A673 (cell line): Measurements from ENCODE around the gene BBX. TPM values are rescaled to one million over a fixed set of nuclear protein-coding genes. Genes with fewer than 3 reads are reported as not detected.

Source experiments
- BruUV-seq: library from RNA; stranded (reverse); fragments of 400-500 nt; replicated peaks from 2 replicates; lab custom pipeline; 2021; lab: Mats Ljungman, UMichigan
- CTCF ChIA-PET: fragments of 300-600 bp; sonication (Branson Sonifier 250); formaldehyde crosslinking; loops from one replicate; lab custom pipeline; 2022; ENCODE audit warnings: antibody characterized with exemption; lab: Charles Lee
- POLR2A ChIA-PET: fragments of 300-600 bp; sonication (Branson Sonifier 250); formaldehyde crosslinking; loops from one replicate; lab custom pipeline; 2022; ENCODE audit warnings: antibody characterized with exemption; ENCODE audit not compliant: low non-redundant PET; lab: Charles Lee
- DNase-seq: peaks from one replicate; pipeline ENCODE4 v3.0.0-alpha.2; 2015; ENCODE audit warnings: low spot score
- H3K27ac ChIP-seq: fragments of 200-600 bp; sonication (generic); 2 replicates; pipeline ENCODE4 v1.5.1; 2016; ENCODE audit warnings: mixed run types, low read depth, mild to moderate bottlenecking, mixed read lengths, antibody characterized with exemption, low read length; ENCODE audit not compliant: poor library complexity, severe bottlenecking
- H3K27me3 ChIP-seq: fragments of 200-600 bp; sonication (generic); replicated peaks from 2 replicates; pipeline ENCODE4 v1.6.1; 2017; ENCODE audit warnings: mixed run types, low read depth, mild to moderate bottlenecking, mixed read lengths, antibody characterized with exemption, low read length; ENCODE audit not compliant: insufficient read depth, poor library complexity
- H3K36me3 ChIP-seq: fragments of 200-600 bp; sonication (generic); 2 replicates; pipeline ENCODE4 v1.6.1; 2016; ENCODE audit warnings: mixed run types, mild to moderate bottlenecking, mixed read lengths, antibody characterized with exemption, low read length; ENCODE audit not compliant: insufficient read depth, poor library complexity, severe bottlenecking
- H3K4me1 ChIP-seq: fragments of 200-600 bp; sonication (generic); 2 replicates; pipeline ENCODE4 v1.6.1; 2017; ENCODE audit warnings: mixed run types, mild to moderate bottlenecking, mixed read lengths, antibody characterized with exemption, low read length; ENCODE audit not compliant: insufficient read depth, poor library complexity, severe bottlenecking
- H3K4me3 ChIP-seq: fragments of 200-600 bp; sonication (generic); 2 replicates; pipeline ENCODE4 v1.5.1; 2016; ENCODE audit warnings: low read depth, mixed run types, mild to moderate bottlenecking, mixed read lengths, low read length; ENCODE audit not compliant: poor library complexity, severe bottlenecking
- H3K9me3 ChIP-seq: fragments of 200-600 bp; sonication (generic); 2 replicates; pipeline ENCODE4 v1.6.1; 2016; ENCODE audit warnings: mixed run types, low read depth, mild to moderate bottlenecking, mixed read lengths, antibody characterized with exemption, low read length; ENCODE audit not compliant: poor library complexity, severe bottlenecking
- EZH2 ChIP-seq: fragments of 200-600 bp; sonication (generic); IDR thresholded peaks from 2 replicates; pipeline ENCODE4 v1.6.1; 2017; ENCODE audit warnings: borderline replicate concordance, low read depth, mild to moderate bottlenecking, mixed read lengths, antibody characterized with exemption, low read length; ENCODE audit not compliant: poor library complexity, severe bottlenecking
- intact Hi-C: fragments of 100-400 bp; cut with micrococcal nuclease; formaldehyde crosslinking; loops from one replicate; pipeline ENCODE4 v1.10.0; 2022; ENCODE audit not compliant: unreplicated experiment
- total RNA-seq: library from RNA; stranded (reverse); gene quantifications from 2 replicates; pipeline ENCODE4 v1.2.3, GENCODE V29; 2021
- TF ChIP-seq, protein P1 (sequence below): fragments of 300-800, 200-600 bp; sonication (generic); conservative IDR thresholded peaks from 2 replicates; pipeline ENCODE4 v1.5.1; 2017; ENCODE audit warnings: low read depth, mild to moderate bottlenecking, antibody characterized with exemption, low read length, moderate library complexity, mixed read lengths

The BBX gene
- total RNA-seq, 1 experiment from 2014 or later = 28.9 TPM

DNA sequence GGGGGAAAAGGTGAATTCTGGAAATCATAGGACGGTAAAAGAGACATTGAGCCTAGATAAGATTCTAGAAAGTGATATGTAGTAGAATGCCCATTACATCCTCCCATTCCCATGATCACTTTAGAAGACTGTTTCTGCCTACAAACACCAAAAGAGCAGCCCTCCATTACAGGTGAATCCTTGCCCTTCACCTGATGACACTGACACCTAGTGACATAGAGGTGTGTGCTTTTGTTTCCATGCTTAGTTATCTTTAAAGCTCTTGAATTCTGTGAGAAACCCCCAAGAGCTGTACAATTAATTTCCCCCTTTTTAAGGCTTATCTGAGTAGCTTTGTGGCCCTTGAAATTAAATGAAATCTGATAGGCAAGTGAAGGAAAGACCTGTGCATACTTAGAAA is 8.3 kb upstream of the BBX start:
- ChIA-PET POLR2A (no interaction called here), CTCF (no interaction called here)
- no peak overlapping the region for H3K27ac ChIP-seq
- no peaks in the 10 kb centered on the region for H3K36me3 ChIP-seq
- H3K4me1 ChIP-seq = no peaks in the 10 kb centered on the region
- H3K27me3 ChIP-seq = peaks cover 6% of the 10 kb centered on the region
- intact Hi-C loops = no loop called here
- no peaks in the 10 kb centered on the region for H3K9me3 ChIP-seq
- TF ChIP-seq, protein P1, sequence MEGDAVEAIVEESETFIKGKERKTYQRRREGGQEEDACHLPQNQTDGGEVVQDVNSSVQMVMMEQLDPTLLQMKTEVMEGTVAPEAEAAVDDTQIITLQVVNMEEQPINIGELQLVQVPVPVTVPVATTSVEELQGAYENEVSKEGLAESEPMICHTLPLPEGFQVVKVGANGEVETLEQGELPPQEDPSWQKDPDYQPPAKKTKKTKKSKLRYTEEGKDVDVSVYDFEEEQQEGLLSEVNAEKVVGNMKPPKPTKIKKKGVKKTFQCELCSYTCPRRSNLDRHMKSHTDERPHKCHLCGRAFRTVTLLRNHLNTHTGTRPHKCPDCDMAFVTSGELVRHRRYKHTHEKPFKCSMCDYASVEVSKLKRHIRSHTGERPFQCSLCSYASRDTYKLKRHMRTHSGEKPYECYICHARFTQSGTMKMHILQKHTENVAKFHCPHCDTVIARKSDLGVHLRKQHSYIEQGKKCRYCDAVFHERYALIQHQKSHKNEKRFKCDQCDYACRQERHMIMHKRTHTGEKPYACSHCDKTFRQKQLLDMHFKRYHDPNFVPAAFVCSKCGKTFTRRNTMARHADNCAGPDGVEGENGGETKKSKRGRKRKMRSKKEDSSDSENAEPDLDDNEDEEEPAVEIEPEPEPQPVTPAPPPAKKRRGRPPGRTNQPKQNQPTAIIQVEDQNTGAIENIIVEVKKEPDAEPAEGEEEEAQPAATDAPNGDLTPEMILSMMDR = no peak
- no peak for TF ChIP-seq EZH2
- H3K4me3 ChIP-seq = no peak overlapping the region
- no TSS peak for BruUV-seq
- DNase-seq = no peak

DNA sequence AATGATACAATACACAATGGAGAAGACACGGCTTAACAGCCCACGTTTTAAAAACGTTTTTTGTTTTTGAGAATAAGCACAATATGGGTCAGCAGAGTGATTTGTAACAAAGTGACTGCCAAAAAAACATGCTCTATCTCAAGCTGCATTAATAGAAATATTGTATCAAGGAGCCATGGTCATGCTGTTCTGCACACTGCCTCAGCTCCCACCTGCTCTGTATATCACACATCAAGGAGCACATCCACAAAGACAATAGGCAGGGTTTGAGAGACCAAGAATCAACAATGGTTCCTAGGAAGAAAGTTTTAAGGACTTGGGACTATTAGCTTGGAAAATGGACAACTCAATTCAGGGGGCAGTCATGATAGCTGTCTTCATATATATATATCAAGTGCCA is 6.3 kb upstream of the BBX start:
- POLR2A ChIA-PET = no interaction called here

DNA sequence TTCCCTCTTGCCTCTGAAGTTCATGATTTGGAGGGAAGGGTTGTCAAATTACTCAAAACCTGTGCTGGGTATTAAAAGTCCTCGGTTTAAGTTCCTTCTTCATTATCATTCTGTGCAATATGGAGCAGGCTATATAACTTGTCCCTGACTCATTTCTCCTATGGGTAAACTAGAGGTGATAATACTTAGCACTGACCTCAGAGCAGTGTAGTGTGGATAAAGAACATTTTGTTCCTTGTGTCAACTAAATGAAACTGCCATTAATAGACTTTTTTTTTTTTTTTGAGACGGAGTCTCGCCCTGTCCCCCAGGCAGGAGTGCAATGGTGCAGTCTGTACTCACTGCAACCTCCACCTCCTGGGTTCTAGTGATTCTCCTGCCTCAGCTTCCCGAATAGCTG is 2.2 kb upstream of the BBX start:
- ChIA-PET CTCF (no interaction called here), POLR2A (no interaction called here)
- TF ChIP-seq, protein P1 = no peak
- no peak for TF ChIP-seq EZH2
- Histone ChIP-seq H3K9me3 (no peaks in the 10 kb centered on the region), H3K36me3 (no peaks in the 10 kb centered on the region), H3K4me1 (peaks cover 3% of the 10 kb centered on the region), H3K27ac (no peak overlapping the region), H3K4me3 (no peak overlapping the region), H3K27me3 (peaks cover under 1% of the 10 kb centered on the region)
- no TSS peak for BruUV-seq
- intact Hi-C loops = loop anchor here (5.0 to 10.0 kb wide), 2 partner anchors 88 to 276 kb away; no protein-coding TSS in a partner anchor
- DNase-seq = no peak

More for the DNA sequence above, 6.3 kb upstream of the BBX start:
- no peaks in the 10 kb centered on the region for H3K36me3 ChIP-seq
- TF ChIP-seq, protein P1 = no peak
- TF ChIP-seq EZH2 = no peak
- BruUV-seq = no TSS peak
- H3K9me3 ChIP-seq = no peaks in the 10 kb centered on the region
- CTCF ChIA-PET = no interaction called here
- no peak overlapping the region for H3K27ac ChIP-seq
- H3K4me1 ChIP-seq = no peaks in the 10 kb centered on the region
- peaks cover 6% of the 10 kb centered on the region for H3K27me3 ChIP-seq
- intact Hi-C loops = no loop called here
- no peak for DNase-seq
- H3K4me3 ChIP-seq = no peak overlapping the region
